ENCODE data around the gene MED29.

Gene MED29

DNA sequence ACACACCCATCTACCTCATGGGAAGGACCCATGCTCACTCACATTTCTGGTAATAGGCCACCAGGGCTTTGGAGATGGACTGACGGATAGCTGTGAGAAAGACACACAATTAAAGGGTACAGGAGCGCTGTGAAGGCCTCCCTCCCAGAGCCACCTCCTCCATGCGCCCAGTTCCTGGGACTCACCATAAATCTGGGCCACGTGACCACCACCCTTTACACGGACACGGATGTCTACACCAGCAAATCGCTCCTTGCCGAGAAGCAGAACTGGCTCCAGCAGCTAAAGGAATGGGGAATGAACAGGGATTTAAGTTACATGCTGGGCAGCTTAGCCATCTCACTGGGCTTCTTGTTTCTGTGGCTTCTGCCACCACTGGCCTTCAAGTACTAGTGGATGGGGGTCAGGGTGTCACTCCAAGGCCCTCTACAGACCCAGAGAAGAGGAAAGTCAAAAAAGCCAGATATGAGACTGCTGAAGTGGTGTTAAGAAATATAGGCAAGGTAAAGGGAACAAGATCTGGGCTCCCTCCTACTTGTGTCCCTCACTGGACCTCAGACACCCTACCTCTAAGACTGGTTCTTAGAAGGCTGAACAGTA, 42.4 kb downstream of the MED29 start:
- DNase-seq: no peak

DNA sequence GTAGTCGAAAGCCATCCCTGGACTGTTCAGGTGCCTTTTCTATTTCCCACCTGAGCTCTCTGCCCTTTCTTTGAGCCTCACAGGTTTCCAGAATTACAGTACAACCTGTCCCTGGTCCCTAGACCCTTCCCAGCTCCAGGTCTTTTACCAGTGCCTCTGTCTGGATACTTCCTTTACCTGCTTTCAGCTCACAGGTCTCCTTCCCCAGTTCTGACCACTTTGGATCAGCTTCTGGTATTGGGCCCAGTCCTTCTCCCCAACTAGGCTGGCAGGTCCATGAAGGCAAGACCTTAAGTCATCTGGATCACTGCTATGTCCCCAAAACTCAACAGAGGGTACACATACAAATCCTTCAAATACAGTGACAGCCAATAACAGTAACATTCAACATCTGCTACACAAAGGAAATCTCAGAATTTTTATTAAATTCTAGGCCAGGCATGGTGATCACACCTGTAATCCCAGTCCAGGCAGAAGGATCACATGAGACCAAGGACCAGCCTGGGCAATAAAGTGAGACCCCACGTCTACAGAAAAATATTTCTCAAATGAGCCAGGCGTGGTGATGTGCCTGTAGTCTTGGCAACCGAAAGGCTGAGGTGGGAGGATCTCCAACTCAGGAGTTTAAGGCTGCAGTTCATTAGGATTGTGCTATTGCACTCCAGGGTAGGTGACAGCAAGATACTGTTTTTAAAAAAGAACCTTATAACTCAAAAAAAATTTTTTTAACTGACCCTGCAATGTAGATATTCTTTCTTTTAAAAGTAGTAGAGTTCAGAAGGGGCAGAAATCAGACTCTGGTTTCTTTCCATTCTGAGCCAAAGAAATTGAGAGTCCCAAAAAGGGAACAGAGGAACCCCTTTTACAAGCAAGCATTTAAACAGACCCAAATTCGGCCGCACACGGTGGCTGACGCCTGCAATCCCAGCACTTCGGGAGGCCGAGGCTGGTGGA, 43.2 kb downstream of the MED29 start:
- no peak for DNase-seq

DNA sequence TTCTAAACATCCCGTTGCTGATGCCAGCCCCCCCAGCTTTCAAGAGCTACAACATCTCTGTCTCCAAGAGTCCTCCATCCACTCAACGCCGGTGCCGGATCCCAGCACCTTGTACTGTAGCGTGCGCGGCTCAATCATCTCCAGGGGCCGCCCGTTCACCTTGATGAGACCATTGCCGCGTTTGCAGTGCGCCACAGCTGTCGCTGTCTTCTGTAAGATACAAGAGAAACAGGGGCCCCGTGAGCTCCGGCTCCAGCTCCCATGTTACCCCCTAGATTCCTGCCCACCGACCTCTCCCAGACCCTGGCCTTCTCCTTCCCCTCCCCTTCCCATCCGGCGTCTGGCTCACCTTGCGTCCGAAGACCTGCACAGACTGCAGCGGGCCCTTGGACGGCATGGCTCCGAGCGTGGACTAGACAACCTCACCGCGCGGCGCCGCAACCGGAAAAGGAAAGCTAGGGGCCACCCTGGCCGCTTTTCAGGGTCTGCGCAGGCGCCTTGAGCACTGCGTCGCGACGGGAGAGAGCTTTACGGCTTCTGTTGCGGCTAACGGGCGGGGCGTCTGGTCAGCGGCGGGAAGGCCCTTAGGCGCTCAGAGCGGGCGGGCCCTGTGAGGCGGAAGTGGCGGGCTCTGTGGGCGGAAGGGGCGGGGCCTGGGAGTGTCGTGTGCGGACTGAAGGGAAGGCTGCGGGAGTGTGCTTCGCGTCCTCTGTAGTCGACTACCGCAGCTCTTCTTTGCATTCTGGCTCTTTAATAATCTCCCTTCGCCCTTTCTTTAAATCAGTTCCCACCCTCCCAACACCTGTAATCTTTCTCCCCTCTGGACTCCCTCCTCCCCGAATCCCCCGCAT, 44.5 kb downstream of the MED29 start, which contains the start of gene RPS16:
Gene RPS16 (minus strand): TSS at position 451 of the 851 bp plus-strand sequence. CDS start 54 bp downstream, at position 397.
- DNase-seq: peak; percentile 99

DNA sequence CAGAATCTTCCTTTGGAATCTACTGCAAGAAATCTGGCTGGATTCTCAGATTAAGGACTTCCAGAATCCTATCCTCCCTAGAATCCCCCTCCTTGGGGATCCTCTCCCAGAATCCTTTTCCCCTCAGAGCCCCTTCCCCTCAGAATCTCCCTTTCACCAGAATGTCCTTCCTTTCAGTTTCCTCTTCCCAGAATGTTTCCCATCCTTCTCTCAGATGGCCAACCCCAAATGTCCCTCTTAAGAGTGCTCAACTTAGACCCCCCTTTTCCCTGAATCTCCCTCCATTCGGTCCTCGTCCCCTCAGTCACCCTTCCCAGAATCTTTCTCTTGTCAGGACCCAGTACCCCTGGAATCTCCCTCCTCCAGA, 45.2 kb downstream of the MED29 start:
- no peak for DNase-seq

GRCh38 chr19:39438270-39438934, 47.2 kb downstream of the MED29 start:
- no peak for DNase-seq

DNA sequence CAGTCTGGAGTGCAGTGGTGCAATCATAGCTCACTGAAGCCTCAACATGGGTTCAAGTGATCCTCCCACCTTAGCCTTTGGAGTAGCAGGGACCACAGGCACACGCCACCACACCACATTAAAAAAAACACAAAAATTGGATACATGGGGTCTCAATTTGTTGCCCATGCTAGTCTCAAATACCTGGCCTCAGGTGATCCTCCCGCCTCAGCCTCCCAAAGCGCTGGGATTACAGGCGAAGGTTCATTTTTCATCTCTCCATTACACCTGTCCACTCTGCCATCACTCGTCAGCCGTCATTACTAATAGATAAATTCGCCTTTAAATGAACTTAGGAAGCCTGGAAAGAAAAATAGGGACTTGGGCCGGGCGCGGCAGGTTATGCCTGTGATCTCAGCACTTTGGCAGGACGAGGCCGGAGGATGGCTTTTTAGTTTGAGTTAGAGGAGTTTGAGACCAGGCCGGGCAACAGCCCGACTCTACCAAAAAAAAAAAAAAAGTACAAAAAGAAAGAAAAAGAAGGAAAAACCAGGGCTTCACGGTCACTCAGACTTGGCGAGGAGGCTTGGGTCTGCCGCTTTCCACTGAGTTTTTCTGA, 53.5 kb downstream of the MED29 start:
- DNase-seq: no peak

DNA sequence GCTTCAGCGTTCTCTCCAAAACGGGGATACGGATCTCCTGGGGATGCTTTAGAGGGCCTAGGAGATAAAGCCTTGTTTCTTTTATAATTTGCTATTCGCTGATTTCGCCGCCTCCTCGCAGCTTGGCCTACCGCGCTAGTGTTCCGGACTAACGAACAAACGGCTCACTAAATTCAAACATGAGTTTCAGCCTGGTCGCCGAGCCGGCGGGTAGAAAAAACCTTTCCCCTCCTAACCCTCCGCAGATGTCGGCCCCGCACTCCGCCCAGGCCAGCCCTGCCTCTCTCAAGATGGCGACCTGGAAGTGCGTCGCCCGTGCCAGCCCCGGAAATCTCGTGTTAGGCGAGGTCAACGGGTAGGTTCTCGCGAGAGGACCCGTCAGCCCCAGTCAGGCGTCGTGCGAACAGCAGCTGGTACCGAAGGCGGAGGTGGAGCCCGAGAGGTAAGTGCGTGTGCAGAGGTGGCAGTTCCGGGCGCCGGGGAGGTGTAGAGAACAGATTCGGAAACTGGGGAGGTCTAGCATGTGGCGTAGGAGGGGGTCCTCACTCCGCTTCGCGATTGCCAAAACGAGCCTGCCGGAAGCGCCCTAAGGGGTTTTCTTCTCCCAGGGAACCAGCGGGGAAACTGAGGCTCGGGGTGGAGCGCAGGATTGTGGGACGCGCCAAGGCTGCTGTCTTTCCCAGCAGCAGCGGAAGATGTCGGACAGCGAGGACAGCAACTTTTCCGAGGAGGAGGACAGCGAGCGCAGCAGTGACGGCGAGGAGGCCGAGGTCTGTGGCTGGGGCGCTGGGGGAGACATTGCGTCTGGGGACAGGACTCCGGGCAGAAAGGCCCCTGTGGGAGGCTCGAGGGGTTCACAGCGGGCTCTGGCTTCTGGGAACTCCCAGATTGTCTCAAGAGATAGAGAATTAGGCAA, 54.3 kb downstream of the MED29 start, which contains the start of gene SUPT5H:
Gene SUPT5H (plus strand): TSS at position 387 of the 916 bp plus-strand sequence. CDS start 309 bp downstream, at position 696.
- DNase-seq: peak; percentile 96 to 97

DNA sequence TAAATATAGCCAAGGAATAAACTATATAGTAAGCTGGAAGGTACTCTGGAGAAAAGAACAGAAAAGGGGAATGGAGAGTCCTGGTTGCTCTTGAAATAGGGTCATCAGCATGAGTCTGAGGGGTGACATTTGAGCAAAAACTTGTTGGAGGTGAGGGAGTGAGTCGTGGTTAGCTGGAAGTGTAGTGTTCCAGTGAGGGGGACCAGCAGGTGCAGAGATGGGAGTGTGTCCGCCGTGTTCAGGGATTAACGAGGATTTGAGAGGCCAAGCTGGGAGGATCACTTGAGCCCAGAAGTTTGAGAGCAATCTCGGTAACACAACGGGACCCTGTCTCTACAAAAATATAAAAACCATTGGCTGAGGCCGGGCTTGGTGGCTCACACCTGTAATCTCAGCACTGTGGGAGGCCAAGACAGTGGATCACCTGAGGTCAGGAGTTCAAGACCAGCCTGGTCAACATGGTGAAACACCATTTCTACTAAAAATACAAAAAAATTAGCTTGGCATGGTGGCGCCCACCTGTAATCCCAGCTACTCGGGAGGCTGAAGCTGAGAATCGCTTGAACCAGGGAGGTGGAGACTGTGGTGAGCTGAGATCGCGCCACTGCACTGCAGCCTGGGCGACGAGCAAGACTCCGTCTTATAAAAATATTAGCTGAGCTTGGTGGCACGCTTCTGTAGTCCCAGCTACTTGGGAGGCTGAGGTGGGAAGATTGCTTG, 55.3 kb downstream of the MED29 start:
- DNase-seq: no peak

- DNase-seq: no peak
Observed at GRCh38 chr19:39448271-39448670, 57.1 kb downstream of the MED29 start.

DNA sequence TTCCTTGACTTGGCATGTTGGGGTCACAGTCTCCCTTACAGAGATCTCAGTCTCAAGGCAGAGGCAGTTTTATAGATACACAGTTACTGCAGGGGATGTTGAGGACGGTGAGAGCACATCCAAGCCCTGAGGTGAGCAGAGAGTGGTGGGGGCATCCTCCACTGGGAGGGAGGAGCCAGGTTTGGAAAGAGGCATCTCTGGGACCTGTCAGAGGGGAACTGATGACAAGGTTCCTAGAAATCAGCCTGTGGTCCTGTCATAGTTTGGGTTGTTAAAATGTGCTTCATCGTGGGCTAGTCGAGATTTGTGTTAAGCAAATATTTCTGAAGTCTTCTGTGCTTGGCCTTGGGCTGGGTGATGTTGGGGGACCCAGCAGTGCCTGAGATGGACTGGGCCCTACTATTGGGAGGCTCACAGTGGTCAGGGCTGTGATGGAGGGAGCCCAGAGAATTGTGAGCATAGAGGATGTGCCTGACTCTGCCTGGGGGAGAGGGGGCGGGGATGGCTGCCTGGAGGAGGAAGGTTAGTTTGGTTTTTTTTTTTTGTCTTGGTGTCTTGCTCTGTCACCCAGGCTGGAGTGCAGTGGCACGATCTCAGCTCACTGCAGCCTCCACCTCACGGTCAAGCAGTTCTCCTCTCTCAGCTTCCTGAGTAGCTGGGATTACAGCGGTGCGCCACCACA, 58.1 kb downstream of the MED29 start:
- DNase-seq: no peak

Measured in stimulated activated CD4-positive, alpha-beta T cell treated with anti-CD3 and anti-CD28 coated beads, Interleukin-2, amount 100 ng/mL, for 48 hours (primary cell).